GM19238 (cell line): Measurements from ENCODE around the gene COL27A1.

Experiments
- DNase-seq: peaks from one replicate; pipeline ENCODE4 v3.0.0; 2011; ENCODE audit warnings: low spot score; ENCODE audit not compliant: insufficient read length

COL27A1 gene

DNA sequence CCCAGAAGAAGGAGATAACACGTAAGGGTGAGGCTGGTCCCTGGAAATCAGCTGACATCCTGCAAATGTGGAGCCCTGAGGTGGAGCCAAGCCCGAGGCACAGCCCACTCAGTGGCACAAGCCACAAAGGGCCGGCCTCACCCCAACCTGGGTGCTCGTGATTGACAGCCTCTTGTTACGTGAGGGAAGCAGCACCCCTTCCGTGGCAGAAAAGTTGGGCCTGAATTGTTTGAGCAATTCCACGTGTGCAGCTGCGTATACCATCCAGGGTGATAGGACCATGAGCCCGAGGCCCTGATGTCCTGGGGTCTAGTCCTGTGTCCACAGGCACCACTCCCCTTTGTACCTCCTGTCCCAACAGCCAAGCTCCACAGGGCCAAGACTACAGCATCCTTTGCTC lies 179.2 kb downstream of the COL27A1 start:
- no peak for DNase-seq

GRCh38 chr9:114335745-114336144 lies 180.4 kb downstream of the COL27A1 start:
- no peak for DNase-seq

DNA sequence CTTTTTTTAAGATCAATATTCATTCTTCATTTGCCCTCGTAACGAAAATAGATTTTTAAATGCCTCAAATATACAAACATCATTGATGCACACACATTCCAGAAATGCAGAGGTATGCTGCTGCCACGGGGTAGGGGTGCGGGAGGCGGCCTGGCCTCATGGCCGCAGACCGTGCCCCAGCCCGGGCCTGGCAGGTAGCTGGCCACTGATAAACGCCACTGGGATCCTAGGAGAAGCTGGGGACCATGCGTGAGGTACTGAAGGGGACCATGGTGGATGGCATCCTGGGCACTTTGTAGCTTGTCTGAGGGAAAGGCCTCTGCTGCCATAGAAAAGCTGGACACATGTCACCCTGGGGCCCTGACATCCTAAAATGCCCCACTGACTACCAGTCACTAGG lies 180.8 kb downstream of the COL27A1 start:
- DNase-seq = no peak

GRCh38 chr9:114336699-114337395 lies 181.5 kb downstream of the COL27A1 start:
- DNase-seq = no peak

DNA sequence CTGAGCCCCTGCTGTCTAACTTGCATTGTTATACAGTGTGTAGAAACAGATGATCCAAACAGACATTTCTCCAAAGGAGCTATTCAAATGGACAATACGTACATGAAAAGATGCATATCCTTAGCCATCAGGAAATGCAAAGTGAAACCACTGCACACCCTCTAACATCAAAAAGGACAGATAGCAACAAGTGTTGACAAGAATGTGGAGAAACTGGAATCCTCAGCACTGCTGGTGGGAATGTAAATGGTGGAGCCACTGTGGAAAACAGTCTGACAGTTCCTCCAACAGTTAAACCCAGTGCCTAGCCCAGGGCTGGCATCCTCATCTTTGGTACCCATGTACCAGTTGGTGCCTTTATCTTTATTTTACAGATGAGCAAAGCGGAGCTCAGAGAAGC lies 182.8 kb downstream of the COL27A1 start:
- no peak for DNase-seq

- DNase-seq = peak; percentile 69
These were observed 184.0 kb downstream of the COL27A1 start for GRCh38 chr9:114339130-114339908.

GRCh38 chr9:114341152-114341830 lies 186.0 kb downstream of the COL27A1 start:
- DNase-seq = no peak

DNA sequence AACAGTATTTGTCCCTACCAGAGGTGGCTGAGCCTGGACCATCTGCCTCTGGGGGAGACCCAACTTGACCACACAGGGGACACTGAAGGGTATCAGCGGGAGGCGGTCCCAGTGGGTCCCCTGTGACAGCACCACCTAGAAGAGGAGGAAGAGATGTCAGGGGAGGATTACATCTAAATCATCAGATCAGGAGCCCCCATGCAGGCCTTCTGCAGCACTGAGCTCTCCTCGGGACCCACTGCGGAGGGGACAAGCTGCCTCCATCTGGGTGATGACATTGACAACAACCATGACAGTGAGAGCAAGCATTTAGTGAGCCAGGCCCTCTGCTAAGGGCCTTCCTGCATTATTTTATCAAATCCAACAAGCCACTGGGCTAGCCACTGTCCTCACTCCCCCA lies 186.7 kb downstream of the COL27A1 start:
- DNase-seq = no peak

DNA sequence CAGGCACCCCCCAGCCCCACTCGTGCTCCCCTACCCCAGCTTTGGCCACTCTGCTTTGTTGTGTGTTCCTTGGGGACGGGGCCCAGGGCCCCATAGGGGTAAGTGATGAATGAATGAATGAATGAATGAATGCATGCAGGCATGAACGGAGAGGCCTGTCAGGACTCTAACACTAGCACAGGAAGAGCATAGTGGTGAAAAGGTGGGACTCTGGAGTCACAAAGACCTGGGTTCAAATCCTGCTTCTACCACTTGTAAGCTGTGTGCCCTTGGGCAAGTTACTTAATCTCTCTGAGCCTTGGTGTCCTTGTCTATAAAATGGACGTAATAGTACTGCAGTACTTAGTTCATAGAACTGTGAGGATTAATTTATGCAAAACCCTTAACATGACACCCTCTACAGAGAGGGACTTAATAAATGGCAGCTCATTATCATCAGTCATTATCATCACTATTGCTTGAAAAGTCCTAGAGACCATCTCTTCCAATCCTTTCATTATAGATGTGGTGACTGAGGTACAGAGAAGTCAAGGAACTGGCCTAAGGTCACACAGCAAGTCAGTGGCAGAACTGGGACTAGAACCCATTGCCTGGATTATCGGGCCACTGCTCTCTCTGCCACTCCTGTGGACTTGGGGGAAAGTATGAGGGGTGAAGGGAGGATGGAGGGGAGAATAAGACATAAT lies 187.6 kb downstream of the COL27A1 start:
- no peak for DNase-seq

DNA sequence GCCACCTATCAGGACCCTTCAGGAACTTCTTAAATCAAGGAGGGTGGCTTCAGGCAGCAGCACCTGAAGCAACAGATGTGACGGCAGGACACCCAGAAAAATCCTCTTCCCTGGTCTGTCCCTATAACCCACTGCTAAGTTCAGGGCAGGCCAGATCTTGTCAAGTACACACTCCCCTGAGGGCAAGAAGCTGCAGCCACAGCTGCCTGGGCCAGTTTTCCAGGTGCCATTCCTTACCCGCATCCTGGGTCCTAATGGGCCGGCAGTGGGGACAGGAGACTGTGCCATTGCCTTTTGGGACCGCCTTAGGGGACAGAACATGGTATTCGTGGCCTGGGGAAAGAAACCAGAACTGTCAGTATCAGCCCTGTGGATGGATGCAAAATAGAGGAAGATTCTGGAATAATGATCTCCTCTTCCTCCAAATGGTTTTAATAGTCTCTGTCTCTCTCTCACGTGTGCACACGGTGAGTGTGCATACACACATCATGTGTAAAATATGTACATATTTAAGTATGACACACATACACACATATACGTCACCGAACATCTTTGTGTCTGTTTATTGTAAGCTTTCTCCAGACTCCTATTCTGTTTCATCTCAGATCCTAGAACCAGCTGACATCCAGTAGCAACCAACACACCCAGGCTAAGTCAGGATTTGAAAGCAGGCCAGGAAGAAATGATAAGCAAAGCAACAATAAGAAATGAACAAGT lies 188.3 kb downstream of the COL27A1 start:
- DNase-seq = no peak

DNA sequence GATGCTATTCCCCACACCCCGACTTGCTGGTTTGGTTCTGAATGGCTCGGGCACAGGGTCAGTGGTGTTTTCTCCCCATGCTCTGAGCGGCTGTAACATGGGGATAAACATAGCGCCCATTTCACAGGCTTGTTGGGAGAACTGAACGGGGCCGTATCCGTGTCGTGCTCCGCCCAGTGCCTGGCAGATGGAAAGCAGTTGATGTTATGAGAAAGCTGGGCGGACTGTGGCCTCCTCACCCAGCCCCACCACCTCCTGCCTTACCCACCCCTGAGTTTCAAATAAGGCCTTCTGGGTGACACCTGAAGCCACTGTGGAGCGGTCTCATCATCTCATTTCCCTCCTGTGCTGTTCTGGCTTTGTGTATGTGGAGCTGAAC lies 188.8 kb downstream of the COL27A1 start:
- no peak for DNase-seq

DNA sequence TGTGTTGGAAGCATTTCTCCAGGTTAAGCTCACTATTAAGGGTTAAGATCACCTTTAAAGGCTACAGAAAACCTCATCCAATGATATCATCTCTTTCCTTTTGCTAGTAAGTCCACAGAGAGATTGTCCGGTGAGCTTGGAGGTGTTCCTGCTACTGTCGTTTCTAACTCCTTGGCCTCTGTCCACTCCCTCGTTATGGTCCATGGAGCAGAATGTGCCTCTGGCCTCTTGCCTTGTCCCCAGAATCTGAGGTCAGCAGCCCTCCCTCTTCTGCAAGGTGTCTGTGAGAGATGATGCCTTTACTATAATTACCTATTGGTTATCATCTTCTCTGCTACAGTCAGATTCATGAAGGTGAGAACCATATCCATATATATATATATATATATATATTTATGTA lies 189.4 kb downstream of the COL27A1 start:
- DNase-seq = no peak

DNA sequence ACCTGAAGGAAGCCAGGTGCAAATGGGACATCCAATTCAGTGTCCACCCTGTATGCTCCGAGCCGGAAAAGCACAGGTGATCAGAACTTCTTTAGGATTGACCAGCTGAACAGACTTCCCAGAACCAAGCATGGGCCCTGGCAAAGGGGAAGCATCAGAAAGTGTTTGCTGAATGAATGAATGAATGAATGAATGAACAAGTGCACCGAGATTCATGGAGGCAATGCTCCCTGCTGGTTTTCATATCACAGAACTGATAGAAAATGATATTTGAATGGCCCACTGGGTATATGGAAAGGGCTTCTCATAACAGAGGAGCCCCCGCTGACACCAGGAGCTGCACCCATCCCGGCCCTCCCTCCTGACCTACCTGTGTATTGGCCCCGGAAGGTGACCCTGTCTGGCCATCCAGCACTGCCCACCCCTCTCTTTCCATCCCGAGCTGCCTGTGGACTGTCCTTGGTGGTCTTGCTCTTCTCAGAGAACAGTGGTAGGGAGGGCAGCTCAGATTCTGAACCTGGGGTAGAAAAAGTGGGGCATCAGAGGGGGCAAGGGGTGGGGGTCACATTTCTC lies 190.2 kb downstream of the COL27A1 start:
- no peak for DNase-seq

GRCh38 chr9:114346146-114346545 lies 190.8 kb downstream of the COL27A1 start:
- no peak for DNase-seq

DNA sequence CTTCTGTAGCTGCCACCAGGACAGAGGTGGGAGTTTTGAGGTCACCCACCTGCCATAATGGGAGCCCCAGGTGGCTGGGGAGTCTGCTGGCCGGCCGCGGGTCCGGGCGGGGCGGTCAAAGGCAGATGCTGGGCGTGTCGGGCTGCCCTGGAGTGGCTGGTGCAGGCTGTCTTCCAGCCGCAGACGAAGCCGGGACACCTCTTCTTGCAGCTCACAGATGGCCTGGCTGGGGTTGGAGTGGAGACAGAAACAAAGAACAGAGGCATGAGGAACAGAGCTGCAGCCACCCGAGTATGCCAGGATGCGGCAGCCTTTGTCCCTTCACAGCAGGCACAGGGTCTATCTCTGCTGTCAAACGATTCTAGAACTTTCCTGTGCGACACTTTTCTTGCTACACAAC lies 192.3 kb downstream of the COL27A1 start:
- no peak for DNase-seq

GRCh38 chr9:114348261-114348905 lies 193.0 kb downstream of the COL27A1 start:
- DNase-seq = no peak

- DNase-seq = peak; percentile 71
These were observed 193.7 kb downstream of the COL27A1 start for GRCh38 chr9:114348906-114349482.

DNA sequence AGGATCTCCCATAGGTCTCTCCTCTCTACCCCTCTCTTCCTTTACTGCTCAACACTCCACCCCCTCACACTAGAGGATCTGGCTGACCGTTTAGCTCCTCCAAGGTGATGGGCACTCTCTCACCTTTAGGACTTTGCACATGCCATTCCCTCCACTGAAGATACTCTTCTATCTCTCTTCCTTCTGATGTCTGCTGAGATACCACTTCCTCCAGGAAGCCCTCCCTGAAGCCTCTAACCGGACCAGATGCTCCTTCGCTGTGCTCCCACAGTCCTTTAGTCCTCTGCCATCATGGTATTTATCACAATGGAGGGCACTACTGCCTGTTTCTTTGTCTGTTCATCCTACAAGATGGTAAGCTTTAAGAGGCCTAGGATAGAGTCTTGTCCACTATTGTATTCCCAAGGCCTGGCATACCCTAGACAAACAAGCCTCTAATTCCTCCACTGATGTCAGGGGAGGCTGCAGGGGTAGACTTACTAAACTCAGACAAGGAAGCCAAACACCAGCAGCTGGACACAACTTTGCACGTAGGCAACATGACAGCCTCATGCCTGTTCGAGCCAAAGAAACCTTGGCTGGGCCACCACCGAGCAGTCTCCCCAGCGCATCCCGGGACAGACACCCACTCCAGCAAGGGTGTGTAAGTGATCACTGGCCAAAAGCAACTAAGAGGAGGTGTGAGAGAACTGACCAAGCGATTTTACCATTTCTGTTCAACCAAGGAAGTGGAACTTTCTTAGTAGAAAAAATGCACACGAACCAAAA lies 194.6 kb downstream of the COL27A1 start:
- no peak for DNase-seq
